Measurements from ENCODE around the gene GALNT6. TPM values are rescaled to one million over a fixed set of nuclear protein-coding genes. Genes with fewer than 3 reads are reported as not detected.

Gene GALNT6
- total RNA-seq, 1 experiment from 2014 or later, result not detected

- no peak for DNase-seq
- H3K9me3 ChIP-seq, result no peaks in the 10 kb centered on the region
- H3K4me3 ChIP-seq, result no peak overlapping the region
Observed at GRCh38 chr12:51372021-51372420, 19.2 kb downstream of the GALNT6 start.

GRCh38 chr12:51371295-51371953 is 19.8 kb downstream of the GALNT6 start:
- Histone ChIP-seq H3K36me3 (no peaks in the 10 kb centered on the region), H3K4me3 (no peak overlapping the region), H3K27me3 (no peaks in the 10 kb centered on the region), H3K9me3 (no peaks in the 10 kb centered on the region)
- DNase-seq, result peak; percentile 95

More at GRCh38 chr12:51372021-51372420, 19.2 kb downstream of the GALNT6 start:
- Histone ChIP-seq H3K36me3 (no peaks in the 10 kb centered on the region), H3K27me3 (no peaks in the 10 kb centered on the region)

GRCh38 chr12:51370667-51371066 is 20.5 kb downstream of the GALNT6 start:
- Histone ChIP-seq H3K27me3 (no peaks in the 10 kb centered on the region), H3K36me3 (no peaks in the 10 kb centered on the region), H3K4me3 (no peak overlapping the region), H3K9me3 (no peaks in the 10 kb centered on the region)
- DNase-seq, result no peak

GRCh38 chr12:51369581-51369980 is 21.6 kb downstream of the GALNT6 start:
- DNase-seq, result no peak
- no peaks in the 10 kb centered on the region for H3K27me3 ChIP-seq
- no peaks in the 10 kb centered on the region for H3K36me3 ChIP-seq
- H3K9me3 ChIP-seq, result no peaks in the 10 kb centered on the region
- H3K4me3 ChIP-seq, result no peak overlapping the region

- H3K9me3 ChIP-seq, result no peaks in the 10 kb centered on the region
- H3K27me3 ChIP-seq, result no peaks in the 10 kb centered on the region
- no peak overlapping the region for H3K4me3 ChIP-seq
- DNase-seq, result no peak
- H3K36me3 ChIP-seq, result no peaks in the 10 kb centered on the region
Observed at GRCh38 chr12:51368640-51369517, 22.3 kb downstream of the GALNT6 start.

GRCh38 chr12:51365276-51365675 is 25.9 kb downstream of the GALNT6 start:
- DNase-seq, result no peak
- no peaks in the 10 kb centered on the region for H3K36me3 ChIP-seq
- H3K27me3 ChIP-seq, result no peaks in the 10 kb centered on the region
- H3K4me3 ChIP-seq, result no peak overlapping the region
- H3K9me3 ChIP-seq, result no peaks in the 10 kb centered on the region

GRCh38 chr12:51364001-51364400 is 27.2 kb downstream of the GALNT6 start:
- Histone ChIP-seq H3K27me3 (no peaks in the 10 kb centered on the region), H3K36me3 (no peaks in the 10 kb centered on the region), H3K4me3 (no peak overlapping the region), H3K9me3 (no peaks in the 10 kb centered on the region)
- no peak for DNase-seq

GRCh38 chr12:51362747-51363342 is 28.4 kb downstream of the GALNT6 start:
- Histone ChIP-seq H3K9me3 (no peaks in the 10 kb centered on the region), H3K36me3 (no peaks in the 10 kb centered on the region), H3K4me3 (no peak overlapping the region), H3K27me3 (no peaks in the 10 kb centered on the region)
- DNase-seq, result no peak

- H3K4me3 ChIP-seq, result no peak overlapping the region
- no peaks in the 10 kb centered on the region for H3K36me3 ChIP-seq
- no peak for DNase-seq
- H3K9me3 ChIP-seq, result no peaks in the 10 kb centered on the region
- H3K27me3 ChIP-seq, result no peaks in the 10 kb centered on the region
Observed at GRCh38 chr12:51362307-51362706, 28.9 kb downstream of the GALNT6 start.

- no peak overlapping the region for H3K4me3 ChIP-seq
- H3K27me3 ChIP-seq, result no peaks in the 10 kb centered on the region
- no peaks in the 10 kb centered on the region for H3K9me3 ChIP-seq
- DNase-seq, result no peak
- H3K36me3 ChIP-seq, result no peaks in the 10 kb centered on the region
Observed at GRCh38 chr12:51361161-51362016, 29.8 kb downstream of the GALNT6 start.

- Histone ChIP-seq H3K9me3 (no peaks in the 10 kb centered on the region), H3K27me3 (no peaks in the 10 kb centered on the region), H3K36me3 (no peaks in the 10 kb centered on the region), H3K4me3 (no peak overlapping the region)
- no peak for DNase-seq
Observed at GRCh38 chr12:51360315-51360714, 30.9 kb downstream of the GALNT6 start.

- Histone ChIP-seq H3K27me3 (no peaks in the 10 kb centered on the region), H3K4me3 (no peak overlapping the region), H3K9me3 (no peaks in the 10 kb centered on the region), H3K36me3 (no peaks in the 10 kb centered on the region)
- no peak for DNase-seq
Observed at GRCh38 chr12:51359851-51360250, 31.4 kb downstream of the GALNT6 start.

- no peak for DNase-seq
- no peak overlapping the region for H3K4me3 ChIP-seq
Observed at GRCh38 chr12:51358496-51358895, 32.7 kb downstream of the GALNT6 start.

GRCh38 chr12:51357374-51358047 is 33.7 kb downstream of the GALNT6 start:
- no peak for DNase-seq
- Histone ChIP-seq H3K36me3 (no peaks in the 10 kb centered on the region), H3K27me3 (no peaks in the 10 kb centered on the region), H3K4me3 (no peak overlapping the region), H3K9me3 (no peaks in the 10 kb centered on the region)

More at GRCh38 chr12:51358496-51358895, 32.7 kb downstream of the GALNT6 start:
- Histone ChIP-seq H3K27me3 (no peaks in the 10 kb centered on the region), H3K36me3 (no peaks in the 10 kb centered on the region), H3K9me3 (no peaks in the 10 kb centered on the region)

- no peaks in the 10 kb centered on the region for H3K36me3 ChIP-seq
- peak; percentile 14 for DNase-seq
- no peak overlapping the region for H3K4me3 ChIP-seq
- no peaks in the 10 kb centered on the region for H3K9me3 ChIP-seq
- no peaks in the 10 kb centered on the region for H3K27me3 ChIP-seq
Observed at GRCh38 chr12:51351913-51352532, 39.2 kb downstream of the GALNT6 start.

GRCh38 chr12:51349026-51349425 is 42.2 kb downstream of the GALNT6 start:
- DNase-seq, result peak; percentile 20

More at GRCh38 chr12:51349026-51349425, 42.2 kb downstream of the GALNT6 start:
- Histone ChIP-seq H3K27me3 (no peaks in the 10 kb centered on the region), H3K9me3 (no peaks in the 10 kb centered on the region), H3K36me3 (no peaks in the 10 kb centered on the region), H3K4me3 (no peak overlapping the region)

All from MG63 (cell line).